ENCODE results near the gene RAB11FIP3.

RAB11FIP3 gene

GRCh38 chr16:553601-554296, 128.3 kb downstream of the RAB11FIP3 start:
- DNase-seq (ENCODE audit: low spot score in 2 of 2), result no peak
- no peaks in the 10 kb centered on the region for H3K9me3 Mint-ChIP-seq
- H3K27ac Mint-ChIP-seq, result no peak overlapping the region
- no peak overlapping the region for H3K4me3 Mint-ChIP-seq
- H3K27me3 Mint-ChIP-seq, result peaks cover 6% of the 10 kb centered on the region
- H3K36me3 Mint-ChIP-seq, result peaks cover 2% of the 10 kb centered on the region
- ATAC-seq (ENCODE audit: low read depth), result no peak
- H3K4me1 Mint-ChIP-seq, result peaks cover 4% of the 10 kb centered on the region

GRCh38 chr16:554297-554621, 128.8 kb downstream of the RAB11FIP3 start:
- H3K36me3 Mint-ChIP-seq, result peaks cover 2% of the 10 kb centered on the region
- H3K9me3 Mint-ChIP-seq, result no peaks in the 10 kb centered on the region
- H3K27me3 Mint-ChIP-seq, result peaks cover 6% of the 10 kb centered on the region
- peaks cover 4% of the 10 kb centered on the region for H3K4me1 Mint-ChIP-seq
- H3K4me3 Mint-ChIP-seq, result no peak overlapping the region
- H3K27ac Mint-ChIP-seq, result no peak overlapping the region
- ATAC-seq (ENCODE audit: low read depth) (no peak), DNase-seq (ENCODE audit: low spot score in 2 of 2) (no peak)

DNA sequence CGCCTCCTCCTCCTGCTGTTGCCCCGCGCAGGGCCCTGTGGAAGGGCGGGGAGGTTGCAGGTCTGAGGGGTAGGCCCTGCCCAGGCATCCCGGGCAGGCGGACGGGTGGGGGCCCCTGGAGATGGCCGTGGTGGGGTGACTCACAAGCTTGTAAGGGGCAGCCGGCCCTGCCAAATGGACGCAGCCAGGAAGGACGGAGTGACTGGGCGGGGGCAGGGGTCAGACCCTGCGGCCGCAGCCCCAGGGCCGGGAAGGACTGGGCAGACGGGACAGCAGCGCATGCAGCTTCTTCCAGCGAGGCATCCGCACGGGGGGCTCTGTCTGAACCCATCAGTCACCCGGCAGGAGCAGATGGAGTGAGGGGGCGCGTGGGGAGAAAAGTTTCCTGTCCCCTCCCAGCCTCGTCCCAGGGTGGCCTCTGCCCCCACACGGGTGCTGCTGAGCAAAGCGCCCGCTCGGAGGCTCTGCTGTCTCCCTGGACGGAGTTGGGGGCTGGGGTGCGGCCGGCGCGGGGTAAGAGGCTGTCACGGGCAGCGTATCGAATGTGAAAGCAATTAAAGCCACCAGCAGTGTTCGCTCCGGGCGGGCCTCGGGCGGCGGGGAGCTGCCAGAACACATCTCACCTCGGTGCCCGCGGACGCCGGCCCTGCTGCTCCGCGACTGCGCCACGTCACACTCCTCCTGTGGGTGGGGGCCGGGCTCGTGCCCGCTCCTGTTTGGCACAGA, 129.4 kb downstream of the RAB11FIP3 start:
- no peak overlapping the region for H3K4me3 Mint-ChIP-seq
- H3K4me1 Mint-ChIP-seq, result peaks cover 4% of the 10 kb centered on the region
- ATAC-seq (ENCODE audit: low read depth), result no peak
- no peaks in the 10 kb centered on the region for H3K9me3 Mint-ChIP-seq
- peaks cover 8% of the 10 kb centered on the region for H3K27me3 Mint-ChIP-seq
- no peak for DNase-seq (ENCODE audit: low spot score in 2 of 2)
- H3K27ac Mint-ChIP-seq, result no peak overlapping the region
- H3K36me3 Mint-ChIP-seq, result peaks cover 2% of the 10 kb centered on the region

- H3K27me3 Mint-ChIP-seq, result peaks cover 8% of the 10 kb centered on the region
- H3K9me3 Mint-ChIP-seq, result no peaks in the 10 kb centered on the region
- ATAC-seq (ENCODE audit: low read depth) (no peak), DNase-seq (ENCODE audit: low spot score in 2 of 2) (no peak)
- no peak overlapping the region for H3K4me3 Mint-ChIP-seq
- H3K4me1 Mint-ChIP-seq, result peaks cover 4% of the 10 kb centered on the region
- peaks cover 2% of the 10 kb centered on the region for H3K36me3 Mint-ChIP-seq
- no peak overlapping the region for H3K27ac Mint-ChIP-seq
Measured at GRCh38 chr16:555528-556473, 130.4 kb downstream of the RAB11FIP3 start.

DNA sequence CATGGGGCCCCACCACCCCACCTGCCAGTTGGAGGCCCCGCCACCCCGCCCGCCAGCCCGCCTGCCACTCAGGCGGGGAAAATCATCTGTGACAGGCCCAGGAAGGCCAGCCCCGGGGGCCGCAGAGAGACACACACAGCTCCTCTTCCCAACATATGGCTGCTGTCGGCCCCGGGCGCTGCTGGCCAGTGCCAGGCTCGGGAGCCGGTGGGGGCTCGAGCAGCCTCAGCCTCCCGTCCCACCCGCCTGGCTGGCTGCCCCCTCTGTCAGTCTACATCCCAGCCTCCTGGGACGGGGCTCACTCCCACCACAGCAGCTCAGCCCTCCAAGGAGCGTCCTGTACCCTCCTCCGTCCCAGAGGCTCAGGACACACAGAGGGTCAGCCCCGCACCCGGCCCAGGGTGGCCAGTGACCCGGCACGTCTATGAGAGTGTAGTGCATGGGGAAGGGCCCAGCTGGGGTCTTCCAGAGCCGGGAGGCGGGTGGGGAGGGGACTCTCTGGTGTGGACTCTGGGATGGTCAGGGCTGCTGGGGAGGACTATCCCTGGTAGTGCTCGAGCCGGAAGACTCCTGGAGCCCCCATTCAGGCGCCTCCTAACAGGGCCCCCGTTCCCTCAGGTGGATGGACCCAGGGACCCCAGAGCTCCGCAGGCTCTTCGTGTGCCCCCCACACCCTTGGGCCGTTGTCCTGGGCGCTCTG, 131.2 kb downstream of the RAB11FIP3 start:
- H3K36me3 Mint-ChIP-seq, result peaks cover 2% of the 10 kb centered on the region
- peaks cover 10% of the 10 kb centered on the region for H3K27me3 Mint-ChIP-seq
- no peak overlapping the region for H3K4me3 Mint-ChIP-seq
- ATAC-seq (ENCODE audit: low read depth), result no peak
- H3K9me3 Mint-ChIP-seq, result no peaks in the 10 kb centered on the region
- H3K4me1 Mint-ChIP-seq, result peaks cover 4% of the 10 kb centered on the region
- DNase-seq (ENCODE audit: low spot score in 2 of 2), result no peak
- no peak overlapping the region for H3K27ac Mint-ChIP-seq

- Mint-ChIP-seq H3K9me3 (no peaks in the 10 kb centered on the region), H3K27me3 (peaks cover 12% of the 10 kb centered on the region), H3K4me1 (peaks cover 4% of the 10 kb centered on the region), H3K27ac (no peak overlapping the region), H3K4me3 (no peak overlapping the region), H3K36me3 (peaks cover 2% of the 10 kb centered on the region)
- ATAC-seq (ENCODE audit: low read depth) (no peak), DNase-seq (ENCODE audit: low spot score in 2 of 2) (no peak)
Measured at GRCh38 chr16:557463-558297, 132.2 kb downstream of the RAB11FIP3 start.

- peaks cover 4% of the 10 kb centered on the region for H3K4me1 Mint-ChIP-seq
- peaks cover 14% of the 10 kb centered on the region for H3K27me3 Mint-ChIP-seq
- H3K4me3 Mint-ChIP-seq, result no peak overlapping the region
- H3K36me3 Mint-ChIP-seq, result peaks cover 2% of the 10 kb centered on the region
- no peaks in the 10 kb centered on the region for H3K9me3 Mint-ChIP-seq
- H3K27ac Mint-ChIP-seq, result no peak overlapping the region
- no peak for ATAC-seq (ENCODE audit: low read depth)
- DNase-seq (ENCODE audit: low spot score in 2 of 2), result no peak
Measured at GRCh38 chr16:558298-559020, 133.0 kb downstream of the RAB11FIP3 start.

DNA sequence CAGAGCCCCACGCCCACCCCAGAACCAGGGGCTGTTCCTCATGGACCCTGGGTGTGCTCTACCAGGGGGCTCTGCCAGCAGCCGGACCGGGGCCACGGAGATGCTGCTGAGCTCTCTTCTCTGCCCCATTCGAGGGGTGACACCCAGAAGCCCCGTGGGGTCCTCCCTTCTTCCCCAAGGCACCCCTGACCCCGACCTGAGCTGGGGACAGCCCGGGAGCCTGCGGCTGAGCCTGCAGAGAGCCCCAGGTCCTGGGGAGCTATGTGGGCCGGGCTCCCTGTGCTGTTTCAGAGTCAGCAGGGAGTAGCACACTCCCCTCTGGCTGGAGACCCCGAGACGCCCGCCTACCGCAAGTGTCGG, 133.6 kb downstream of the RAB11FIP3 start:
- Mint-ChIP-seq H3K36me3 (peaks cover 2% of the 10 kb centered on the region), H3K4me3 (no peak overlapping the region), H3K4me1 (peaks cover 4% of the 10 kb centered on the region), H3K27me3 (peaks cover 14% of the 10 kb centered on the region), H3K9me3 (no peaks in the 10 kb centered on the region), H3K27ac (no peak overlapping the region)
- DNase-seq (ENCODE audit: low spot score in 2 of 2) (no peak), ATAC-seq (ENCODE audit: low read depth) (no peak)

- H3K27me3 Mint-ChIP-seq, result peaks cover 14% of the 10 kb centered on the region
- peaks cover 4% of the 10 kb centered on the region for H3K4me1 Mint-ChIP-seq
- no peak overlapping the region for H3K27ac Mint-ChIP-seq
- H3K36me3 Mint-ChIP-seq, result no peaks in the 10 kb centered on the region
- no peaks in the 10 kb centered on the region for H3K9me3 Mint-ChIP-seq
- no peak for ATAC-seq (ENCODE audit: low read depth)
- H3K4me3 Mint-ChIP-seq, result no peak overlapping the region
- DNase-seq (ENCODE audit: low spot score in 2 of 2), result no peak
Measured at GRCh38 chr16:559411-560203, 134.2 kb downstream of the RAB11FIP3 start.

DNA sequence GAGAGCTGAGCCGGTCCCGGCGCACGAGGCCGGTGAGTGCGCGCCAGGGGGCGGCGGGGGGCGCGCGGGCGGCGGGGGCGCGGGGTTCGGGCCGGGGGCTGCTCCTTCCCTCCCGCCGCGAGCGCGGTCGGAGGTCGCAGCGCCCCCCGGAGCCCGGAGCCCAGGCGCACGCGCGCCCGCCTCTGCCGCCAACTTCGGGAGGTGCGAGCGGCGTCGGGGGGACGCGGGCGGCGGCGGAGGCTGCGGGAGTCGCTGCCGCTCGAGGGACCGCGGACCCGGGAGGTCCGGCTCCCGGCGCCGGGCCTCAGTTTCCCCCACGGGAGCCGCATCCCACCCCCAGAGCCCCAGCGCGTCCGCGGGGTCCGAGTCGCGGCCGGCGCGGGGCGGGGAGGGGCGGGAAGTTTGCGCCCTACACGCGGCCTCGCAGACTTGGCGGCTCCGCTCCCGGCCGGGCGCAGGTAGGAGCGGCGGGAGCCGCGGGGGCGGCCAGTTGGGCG, 134.8 kb downstream of the RAB11FIP3 start, which contains the start of gene PRR35:
TSS of gene PRR35 (plus strand) at position 191 of the 497 bp plus-strand sequence. CDS start 2,901 bp downstream, outside the sequence.
- no peaks in the 10 kb centered on the region for H3K9me3 Mint-ChIP-seq
- H3K4me3 Mint-ChIP-seq, result no peak within 1 kb of the TSS
- no peaks in the 10 kb centered on the region for H3K36me3 Mint-ChIP-seq
- H3K27me3 Mint-ChIP-seq, result peaks cover 14% of the 10 kb centered on the region
- H3K27ac Mint-ChIP-seq, result no peak within 1 kb of the TSS
- DNase-seq (ENCODE audit: low spot score in 2 of 2), result no peak
- peaks cover 4% of the 10 kb centered on the region for H3K4me1 Mint-ChIP-seq
- no peak for ATAC-seq (ENCODE audit: low read depth)

GRCh38 chr16:560701-561412, 135.4 kb downstream of the RAB11FIP3 start:
- Mint-ChIP-seq H3K27me3 (peaks cover 14% of the 10 kb centered on the region), H3K9me3 (no peaks in the 10 kb centered on the region)

More at GRCh38 chr16:560701-561412, 135.4 kb downstream of the RAB11FIP3 start:
- Mint-ChIP-seq H3K27ac (no peak overlapping the region), H3K4me1 (peaks cover 4% of the 10 kb centered on the region), H3K36me3 (no peaks in the 10 kb centered on the region), H3K4me3 (no peak overlapping the region)
- ATAC-seq (ENCODE audit: low read depth), result no peak
- no peak for DNase-seq (ENCODE audit: low spot score in 2 of 2)
